Measurements from ENCODE around the gene PTGR2.
"Not testable (repeated sequence)": the region's sequence is repeated elsewhere in the genome, so short reads cannot be mapped to it uniquely, and the experiment has no call there.

The PTGR2 gene

GRCh38 chr14:73833034-73833433 is 18.6 kb upstream of the PTGR2 start:
- H3K36me3 ChIP-seq (ENCODE audit: control insufficient read depth, insufficient read depth, low read length), result no peaks in the 10 kb centered on the region
- no peaks in the 10 kb centered on the region for H3K27me3 ChIP-seq (ENCODE audit: control insufficient read depth, insufficient read depth, low read length)
- H3K9me3 ChIP-seq (ENCODE audit: control insufficient read depth, insufficient read depth, low read length), result no peaks in the 10 kb centered on the region; the same call in 1 of the 2 replicates
- H3K4me1 ChIP-seq (ENCODE audit: control insufficient read depth, insufficient read depth, low read length), result peaks cover 2% of the 10 kb centered on the region; the same call in 1 of the 2 replicates
- DNase-seq (ENCODE audit: low read depth, low spot score), result no peak
- no CpG with 5 or more reads among the region's 1 CpG for WGBS (ENCODE audit: insufficient coverage, insufficient read length)
- no peak overlapping the region for H3K4me3 ChIP-seq (ENCODE audit: low read length)
- H3K27ac ChIP-seq (ENCODE audit: low read length), result no peak overlapping the region

GRCh38 chr14:73833530-73834260 is 17.9 kb upstream of the PTGR2 start:
- DNase-seq (ENCODE audit: low read depth, low spot score), result no peak
- Histone ChIP-seq H3K4me3 (ENCODE audit: low read length) (no peak overlapping the region), H3K9me3 (ENCODE audit: control insufficient read depth, insufficient read depth, low read length) (no peaks in the 10 kb centered on the region; the same call in 1 of the 2 replicates), H3K27ac (ENCODE audit: low read length) (no peak overlapping the region), H3K27me3 (ENCODE audit: control insufficient read depth, insufficient read depth, low read length) (no peaks in the 10 kb centered on the region), H3K4me1 (ENCODE audit: control insufficient read depth, insufficient read depth, low read length) (peaks cover 2% of the 10 kb centered on the region; the same call in 1 of the 2 replicates), H3K36me3 (ENCODE audit: control insufficient read depth, insufficient read depth, low read length) (no peaks in the 10 kb centered on the region)
- no CpG with 5 or more reads among the region's 9 CpGs for WGBS (ENCODE audit: insufficient coverage, insufficient read length)

GRCh38 chr14:73834261-73834625 is 17.4 kb upstream of the PTGR2 start:
- no peaks in the 10 kb centered on the region; the same call in 1 of the 2 replicates for H3K9me3 ChIP-seq (ENCODE audit: control insufficient read depth, insufficient read depth, low read length)
- no peak overlapping the region for H3K4me3 ChIP-seq (ENCODE audit: low read length)
- no peak overlapping the region for H3K27ac ChIP-seq (ENCODE audit: low read length)
- no peaks in the 10 kb centered on the region for H3K27me3 ChIP-seq (ENCODE audit: control insufficient read depth, insufficient read depth, low read length)
- H3K4me1 ChIP-seq (ENCODE audit: control insufficient read depth, insufficient read depth, low read length), result peaks cover 2% of the 10 kb centered on the region; the same call in 1 of the 2 replicates
- no CpG with 5 or more reads among the region's 4 CpGs for WGBS (ENCODE audit: insufficient coverage, insufficient read length)
- H3K36me3 ChIP-seq (ENCODE audit: control insufficient read depth, insufficient read depth, low read length), result no peaks in the 10 kb centered on the region
- DNase-seq (ENCODE audit: low read depth, low spot score), result no peak

- not testable (repeated sequence) for H3K36me3 ChIP-seq (ENCODE audit: control insufficient read depth, insufficient read depth, low read length); DNase-seq (ENCODE audit: low read depth, low spot score); H3K27ac ChIP-seq (ENCODE audit: low read length); H3K27me3 ChIP-seq (ENCODE audit: control insufficient read depth, insufficient read depth, low read length); H3K9me3 ChIP-seq (ENCODE audit: control insufficient read depth, insufficient read depth, low read length); H3K4me1 ChIP-seq (ENCODE audit: control insufficient read depth, insufficient read depth, low read length); H3K4me3 ChIP-seq (ENCODE audit: low read length)
- no CpG with 5 or more reads among the region's 7 CpGs for WGBS (ENCODE audit: insufficient coverage, insufficient read length)
These were observed 13.2 kb upstream of the PTGR2 start for GRCh38 chr14:73838293-73839034.

- Histone ChIP-seq H3K4me1 (ENCODE audit: control insufficient read depth, insufficient read depth, low read length) (no peaks in the 10 kb centered on the region), H3K4me3 (ENCODE audit: low read length) (no peak overlapping the region), H3K27me3 (ENCODE audit: control insufficient read depth, insufficient read depth, low read length) (no peaks in the 10 kb centered on the region), H3K9me3 (ENCODE audit: control insufficient read depth, insufficient read depth, low read length) (no peaks in the 10 kb centered on the region), H3K36me3 (ENCODE audit: control insufficient read depth, insufficient read depth, low read length) (no peaks in the 10 kb centered on the region), H3K27ac (ENCODE audit: low read length) (no peak overlapping the region)
- WGBS (ENCODE audit: insufficient coverage, insufficient read length), result no CpG with 5 or more reads among the region's 1 CpG
- DNase-seq (ENCODE audit: low read depth, low spot score), result no peak
These were observed 9.4 kb upstream of the PTGR2 start for GRCh38 chr14:73842201-73842600.

- no peak overlapping the region for H3K27ac ChIP-seq (ENCODE audit: low read length)
- no peaks in the 10 kb centered on the region for H3K27me3 ChIP-seq (ENCODE audit: control insufficient read depth, insufficient read depth, low read length)
- H3K36me3 ChIP-seq (ENCODE audit: control insufficient read depth, insufficient read depth, low read length), result no peaks in the 10 kb centered on the region
- H3K4me1 ChIP-seq (ENCODE audit: control insufficient read depth, insufficient read depth, low read length), result no peaks in the 10 kb centered on the region
- no CpG with 5 or more reads among the region's 2 CpGs for WGBS (ENCODE audit: insufficient coverage, insufficient read length)
- no peak for DNase-seq (ENCODE audit: low read depth, low spot score)
- H3K9me3 ChIP-seq (ENCODE audit: control insufficient read depth, insufficient read depth, low read length), result no peaks in the 10 kb centered on the region
- no peak overlapping the region for H3K4me3 ChIP-seq (ENCODE audit: low read length)
These were observed 8.8 kb upstream of the PTGR2 start for GRCh38 chr14:73842851-73843250.

- Histone ChIP-seq H3K9me3 (ENCODE audit: control insufficient read depth, insufficient read depth, low read length) (no peaks in the 10 kb centered on the region), H3K27ac (ENCODE audit: low read length) (no peak overlapping the region), H3K4me1 (ENCODE audit: control insufficient read depth, insufficient read depth, low read length) (no peaks in the 10 kb centered on the region), H3K36me3 (ENCODE audit: control insufficient read depth, insufficient read depth, low read length) (no peaks in the 10 kb centered on the region), H3K27me3 (ENCODE audit: control insufficient read depth, insufficient read depth, low read length) (no peaks in the 10 kb centered on the region), H3K4me3 (ENCODE audit: low read length) (no peak overlapping the region)
- DNase-seq (ENCODE audit: low read depth, low spot score), result no peak
- WGBS (ENCODE audit: insufficient coverage, insufficient read length), result no CpG with 5 or more reads among the region's 2 CpGs
These were observed 8.3 kb upstream of the PTGR2 start for GRCh38 chr14:73843296-73843695.

GRCh38 chr14:73846947-73847346 is 4.7 kb upstream of the PTGR2 start:
- WGBS (ENCODE audit: insufficient coverage, insufficient read length), result no CpG with 5 or more reads among the region's 4 CpGs
- Histone ChIP-seq H3K9me3 (ENCODE audit: control insufficient read depth, insufficient read depth, low read length) (no peaks in the 10 kb centered on the region), H3K4me1 (ENCODE audit: control insufficient read depth, insufficient read depth, low read length) (no peaks in the 10 kb centered on the region), H3K27ac (ENCODE audit: low read length) (no peak overlapping the region), H3K4me3 (ENCODE audit: low read length) (no peak overlapping the region), H3K36me3 (ENCODE audit: control insufficient read depth, insufficient read depth, low read length) (no peaks in the 10 kb centered on the region), H3K27me3 (ENCODE audit: control insufficient read depth, insufficient read depth, low read length) (no peaks in the 10 kb centered on the region)
- DNase-seq (ENCODE audit: low read depth, low spot score), result no peak

- Histone ChIP-seq H3K36me3 (ENCODE audit: control insufficient read depth, insufficient read depth, low read length) (no peaks in the 10 kb centered on the region), H3K9me3 (ENCODE audit: control insufficient read depth, insufficient read depth, low read length) (no peaks in the 10 kb centered on the region), H3K27ac (ENCODE audit: low read length) (no peak overlapping the region), H3K4me1 (ENCODE audit: control insufficient read depth, insufficient read depth, low read length) (no peaks in the 10 kb centered on the region; the same call in 1 of the 2 replicates), H3K27me3 (ENCODE audit: control insufficient read depth, insufficient read depth, low read length) (no peaks in the 10 kb centered on the region), H3K4me3 (ENCODE audit: low read length) (no peak overlapping the region)
- no peak for DNase-seq (ENCODE audit: low read depth, low spot score)
- WGBS (ENCODE audit: insufficient coverage, insufficient read length), result no CpG with 5 or more reads among the region's 6 CpGs
These were observed 631 bp upstream of the PTGR2 start for GRCh38 chr14:73851000-73851399.

- H3K4me1 ChIP-seq (ENCODE audit: control insufficient read depth, insufficient read depth, low read length), result no peaks in the 10 kb centered on the region
- peaks cover 4% of the 10 kb centered on the region; the same call in 1 of the 2 replicates for H3K36me3 ChIP-seq (ENCODE audit: control insufficient read depth, insufficient read depth, low read length)
- no peak for DNase-seq (ENCODE audit: low read depth, low spot score)
- H3K27me3 ChIP-seq (ENCODE audit: control insufficient read depth, insufficient read depth, low read length), result no peaks in the 10 kb centered on the region
- no peaks in the 10 kb centered on the region for H3K9me3 ChIP-seq (ENCODE audit: control insufficient read depth, insufficient read depth, low read length)
- no peak overlapping the region for H3K27ac ChIP-seq (ENCODE audit: low read length)
- no peak overlapping the region for H3K4me3 ChIP-seq (ENCODE audit: low read length)
These were observed 7.5 kb downstream of the PTGR2 start for GRCh38 chr14:73859145-73859544.
